Breast epithelium (tissue), 3 donors: ENCODE results near the gene CCDC146.
"Not testable (repeated sequence)": the region's sequence is repeated elsewhere in the genome, so short reads cannot be mapped to it uniquely, and the experiment has no call there.

Source experiments
- POLR2AphosphoS5 ChIP-seq, 3 donors: sonication (generic); formaldehyde crosslinking; IDR thresholded peaks; one replicate each; pipeline ENCODE4 v1.6.1; 2017; ENCODE audit warnings: antibody characterized with exemption in 3 of 3
- TF ChIP-seq, protein P1 (sequence below), 3 donors: fragments of 450-650 bp; IDR thresholded peaks; one replicate each; pipeline ENCODE4 v1.5.1; 2016 to 2017; ENCODE audit warnings: antibody characterized with exemption in 3 of 3, mild to moderate bottlenecking in 3 of 3, moderate library complexity in 3 of 3

DNA sequence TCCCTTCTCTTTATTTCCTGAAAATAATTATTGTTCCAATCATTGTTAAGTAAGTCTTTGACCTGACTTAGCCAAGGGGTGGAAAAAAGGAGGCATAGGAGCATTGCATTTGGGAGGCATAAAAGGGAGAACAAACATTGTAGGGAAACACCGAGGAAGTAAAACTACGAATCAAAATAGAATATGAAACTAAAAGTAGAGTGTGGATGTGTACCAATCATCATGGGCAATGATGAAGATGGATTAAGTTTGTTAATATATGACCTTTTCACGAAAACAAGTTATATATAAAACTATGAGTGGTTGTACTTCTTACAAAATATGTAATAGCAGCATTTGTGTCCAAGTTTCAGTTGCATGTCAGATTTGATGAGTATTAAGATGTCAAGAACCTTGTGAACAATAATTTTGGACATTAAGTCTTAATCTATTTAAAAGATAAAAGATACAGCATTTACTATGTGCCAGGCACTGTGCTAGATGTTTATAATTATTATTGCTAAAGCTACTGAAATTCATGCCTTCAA is 52.9 kb downstream of the CCDC146 start:
- TF ChIP-seq, protein P1, sequence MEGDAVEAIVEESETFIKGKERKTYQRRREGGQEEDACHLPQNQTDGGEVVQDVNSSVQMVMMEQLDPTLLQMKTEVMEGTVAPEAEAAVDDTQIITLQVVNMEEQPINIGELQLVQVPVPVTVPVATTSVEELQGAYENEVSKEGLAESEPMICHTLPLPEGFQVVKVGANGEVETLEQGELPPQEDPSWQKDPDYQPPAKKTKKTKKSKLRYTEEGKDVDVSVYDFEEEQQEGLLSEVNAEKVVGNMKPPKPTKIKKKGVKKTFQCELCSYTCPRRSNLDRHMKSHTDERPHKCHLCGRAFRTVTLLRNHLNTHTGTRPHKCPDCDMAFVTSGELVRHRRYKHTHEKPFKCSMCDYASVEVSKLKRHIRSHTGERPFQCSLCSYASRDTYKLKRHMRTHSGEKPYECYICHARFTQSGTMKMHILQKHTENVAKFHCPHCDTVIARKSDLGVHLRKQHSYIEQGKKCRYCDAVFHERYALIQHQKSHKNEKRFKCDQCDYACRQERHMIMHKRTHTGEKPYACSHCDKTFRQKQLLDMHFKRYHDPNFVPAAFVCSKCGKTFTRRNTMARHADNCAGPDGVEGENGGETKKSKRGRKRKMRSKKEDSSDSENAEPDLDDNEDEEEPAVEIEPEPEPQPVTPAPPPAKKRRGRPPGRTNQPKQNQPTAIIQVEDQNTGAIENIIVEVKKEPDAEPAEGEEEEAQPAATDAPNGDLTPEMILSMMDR (IDR thresholded peaks at IDR 0.05) = not testable (repeated sequence)
- TF ChIP-seq POLR2AphosphoS5 (IDR thresholded peaks at IDR 0.05) = not testable (repeated sequence)
